PC-9 (cell line): ENCODE results near the gene FBH1. TPM values are rescaled to one million over a fixed set of nuclear protein-coding genes. Genes with fewer than 3 reads are reported as not detected.

Experiments used
- BruUV-seq: library from RNA; stranded (reverse); fragments of 400-500 nt; replicated peaks from 2 replicates; lab custom pipeline; 2021; lab: Mats Ljungman, UMichigan
- CTCF ChIA-PET: fragments of 300-600 bp; sonication (Branson Sonifier 250); formaldehyde crosslinking; loops from one replicate; lab custom pipeline; 2022; ENCODE audit warnings: antibody characterized with exemption; lab: Charles Lee
- POLR2A ChIA-PET: fragments of 300-600 bp; sonication (Branson Sonifier 250); formaldehyde crosslinking; loops from one replicate; lab custom pipeline; 2022; ENCODE audit warnings: antibody characterized with exemption; ENCODE audit not compliant: unreplicated experiment; lab: Charles Lee
- DNase-seq, 2 experiments: peaks; one replicate each; pipeline versions ENCODE4 v3.0.0 to v3.0.0-alpha.2; 2015 to 2022; ENCODE audit warnings: mixed read lengths in 1 of 2
- H2AFZ ChIP-seq: fragments of 200-600 bp; sonication (generic); 2 replicates; pipeline ENCODE4 v1.8.1; 2017; ENCODE audit warnings: antibody characterized with exemption
- H3F3A ChIP-seq: fragments of 200-600 bp; sonication (generic); 2 replicates; pipeline ENCODE4 v1.8.1; 2017; ENCODE audit warnings: antibody characterized with exemption, mild to moderate bottlenecking, low read depth; ENCODE audit not compliant: insufficient read depth
- H3K27ac ChIP-seq: fragments of 200-600 bp; sonication (generic); 2 replicates; pipeline ENCODE4 v1.6.1; 2016; ENCODE audit warnings: mixed run types
- H3K27me3 ChIP-seq: fragments of 200-600 bp; sonication (generic); 2 replicates; pipeline ENCODE4 v1.6.1; 2016; ENCODE audit warnings: low read depth, mixed run types; ENCODE audit not compliant: insufficient read depth
- H3K36me3 ChIP-seq: fragments of 200-600 bp; sonication (generic); 2 replicates; pipeline ENCODE4 v1.6.1; 2016; ENCODE audit warnings: low read depth, mixed run types
- H3K4me1 ChIP-seq: fragments of 200-600 bp; sonication (generic); replicated peaks from 2 replicates; pipeline ENCODE4 v1.6.1; 2016; ENCODE audit warnings: mixed run types; ENCODE audit not compliant: insufficient read depth
- H3K4me2 ChIP-seq: fragments of 200-600 bp; sonication (generic); 2 replicates; pipeline ENCODE4 v1.6.1; 2017; ENCODE audit warnings: mixed run types
- H3K4me3 ChIP-seq: fragments of 200-600 bp; sonication (generic); 2 replicates; pipeline ENCODE4 v1.6.1; 2016; ENCODE audit warnings: mixed run types
- H3K79me2 ChIP-seq: fragments of 200-600 bp; sonication (generic); 2 replicates; pipeline ENCODE4 v1.6.1; 2017; ENCODE audit warnings: low read depth, mixed run types
- H3K9me2 ChIP-seq: fragments of 200-600 bp; sonication (generic); 2 replicates; pipeline ENCODE4 v1.8.1; 2017; ENCODE audit warnings: mild to moderate bottlenecking; ENCODE audit not compliant: insufficient read depth
- H3K9me3 ChIP-seq: fragments of 200-600 bp; sonication (generic); 2 replicates; pipeline ENCODE4 v1.8.1; 2016; ENCODE audit warnings: low read depth; ENCODE audit not compliant: insufficient read depth
- H4K20me1 ChIP-seq: fragments of 200-600 bp; sonication (generic); 2 replicates; pipeline ENCODE4 v1.8.1; 2017; ENCODE audit not compliant: insufficient read depth
- EZH2 ChIP-seq: fragments of 200-600 bp; sonication (generic); IDR thresholded peaks from 2 replicates; pipeline ENCODE4 v1.8.0; 2017; ENCODE audit warnings: antibody characterized with exemption, low read depth
- intact Hi-C: fragments of 100-400 bp; cut with micrococcal nuclease; formaldehyde crosslinking; loops from one replicate; pipeline ENCODE4 v1.10.0; 2022; ENCODE audit not compliant: unreplicated experiment
- total RNA-seq: library from RNA; stranded (reverse); gene quantifications from 2 replicates; pipeline ENCODE4 v1.2.3, GENCODE V29; 2021
- TF ChIP-seq, protein P1 (sequence below): fragments of 200-600 bp; sonication (generic); conservative IDR thresholded peaks from 2 replicates; pipeline ENCODE4 v1.6.1; 2017; ENCODE audit warnings: mixed run types, antibody characterized with exemption, mild to moderate bottlenecking, moderate library complexity

FBH1 gene
- total RNA-seq, 1 experiment from 2014 or later = 68.0 TPM

- DNase-seq = no peak
- no peak overlapping the region for H3K4me2 ChIP-seq
- BruUV-seq = no TSS peak
- ChIA-PET CTCF (no interaction called here), POLR2A (no interaction called here)
- no peaks in the 10 kb centered on the region for H3K9me2 ChIP-seq
- intact Hi-C loops = no loop called here
- peaks cover 18% of the 10 kb centered on the region for H3K4me1 ChIP-seq
- H3K27ac ChIP-seq = no peak overlapping the region
- H3K79me2 ChIP-seq = no peaks in the 10 kb centered on the region
- peaks cover 11% of the 10 kb centered on the region; the same call in 1 of the 2 replicates for H3F3A ChIP-seq
- H3K9me3 ChIP-seq = no peaks in the 10 kb centered on the region
- H3K4me3 ChIP-seq = no peak overlapping the region
- H3K27me3 ChIP-seq = no peaks in the 10 kb centered on the region
- H4K20me1 ChIP-seq = no peaks in the 10 kb centered on the region
- no peak overlapping the region for H2AFZ ChIP-seq
- no peaks in the 10 kb centered on the region for H3K36me3 ChIP-seq
- TF ChIP-seq, protein P1, sequence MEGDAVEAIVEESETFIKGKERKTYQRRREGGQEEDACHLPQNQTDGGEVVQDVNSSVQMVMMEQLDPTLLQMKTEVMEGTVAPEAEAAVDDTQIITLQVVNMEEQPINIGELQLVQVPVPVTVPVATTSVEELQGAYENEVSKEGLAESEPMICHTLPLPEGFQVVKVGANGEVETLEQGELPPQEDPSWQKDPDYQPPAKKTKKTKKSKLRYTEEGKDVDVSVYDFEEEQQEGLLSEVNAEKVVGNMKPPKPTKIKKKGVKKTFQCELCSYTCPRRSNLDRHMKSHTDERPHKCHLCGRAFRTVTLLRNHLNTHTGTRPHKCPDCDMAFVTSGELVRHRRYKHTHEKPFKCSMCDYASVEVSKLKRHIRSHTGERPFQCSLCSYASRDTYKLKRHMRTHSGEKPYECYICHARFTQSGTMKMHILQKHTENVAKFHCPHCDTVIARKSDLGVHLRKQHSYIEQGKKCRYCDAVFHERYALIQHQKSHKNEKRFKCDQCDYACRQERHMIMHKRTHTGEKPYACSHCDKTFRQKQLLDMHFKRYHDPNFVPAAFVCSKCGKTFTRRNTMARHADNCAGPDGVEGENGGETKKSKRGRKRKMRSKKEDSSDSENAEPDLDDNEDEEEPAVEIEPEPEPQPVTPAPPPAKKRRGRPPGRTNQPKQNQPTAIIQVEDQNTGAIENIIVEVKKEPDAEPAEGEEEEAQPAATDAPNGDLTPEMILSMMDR = no peak
- TF ChIP-seq EZH2 = no peak
Measured at GRCh38 chr10:5952731-5953385, 62.8 kb downstream of the FBH1 start.

DNA sequence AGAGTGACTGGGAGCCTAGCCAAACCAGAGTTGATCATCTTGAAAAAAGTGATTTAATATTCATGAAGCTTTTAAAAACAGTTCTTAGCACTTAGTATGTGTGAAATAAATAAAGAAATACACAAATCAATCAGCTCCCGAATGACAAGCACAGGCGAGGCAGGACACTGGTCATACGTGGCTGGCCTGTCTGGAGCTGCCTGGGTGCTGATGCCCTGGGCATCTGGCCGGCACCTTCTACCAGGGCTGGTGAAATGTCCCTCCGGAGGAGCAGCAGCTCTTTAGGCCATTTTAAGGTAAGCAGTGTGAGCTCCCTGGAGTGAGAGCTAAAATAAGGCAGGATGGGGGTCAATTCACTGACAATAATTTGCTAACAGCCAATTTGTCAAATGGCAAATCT, 63.6 kb downstream of the FBH1 start:
- no peak overlapping the region for H3K27ac ChIP-seq
- no peaks in the 10 kb centered on the region for H3K36me3 ChIP-seq
- H3K4me2 ChIP-seq = no peak overlapping the region
- no peaks in the 10 kb centered on the region for H3K27me3 ChIP-seq
- no peak overlapping the region for H2AFZ ChIP-seq
- intact Hi-C loops = no loop called here
- no peak overlapping the region for H3K4me3 ChIP-seq
- ChIA-PET POLR2A (interaction anchor here (0.6 kb wide), 1 partner anchor 860 kb away, joined by 9 read pairs; no protein-coding TSS in a partner anchor), CTCF (interaction anchor here (0.7 kb wide), 1 partner anchor 87 kb away, joined by 15 read pairs; no protein-coding TSS in a partner anchor)
- no peaks in the 10 kb centered on the region for H3K9me3 ChIP-seq
- H3F3A ChIP-seq = peaks cover 11% of the 10 kb centered on the region; the same call in 1 of the 2 replicates
- TF ChIP-seq, protein P1 = no peak
- TF ChIP-seq EZH2 = no peak
- BruUV-seq = no TSS peak
- DNase-seq = no peak
- H3K9me2 ChIP-seq = no peaks in the 10 kb centered on the region
- no peaks in the 10 kb centered on the region for H4K20me1 ChIP-seq
- H3K79me2 ChIP-seq = no peaks in the 10 kb centered on the region
- peaks cover 26% of the 10 kb centered on the region for H3K4me1 ChIP-seq

GRCh38 chr10:5956146-5956936, 66.3 kb downstream of the FBH1 start:
- CTCF ChIA-PET = no interaction called here
- no peaks in the 10 kb centered on the region for H3K79me2 ChIP-seq
- H3K4me1 ChIP-seq = peaks cover 23% of the 10 kb centered on the region
- DNase-seq = no peak
- H3K9me2 ChIP-seq = no peaks in the 10 kb centered on the region
- POLR2A ChIA-PET = interaction anchor here (0.7 kb wide), 1 partner anchor 52 kb away, joined by 15 read pairs; no protein-coding TSS in a partner anchor
- H2AFZ ChIP-seq = no peak overlapping the region
- H3K27ac ChIP-seq = no peak overlapping the region
- H3K9me3 ChIP-seq = no peaks in the 10 kb centered on the region
- H3K4me2 ChIP-seq = no peak overlapping the region
- TF ChIP-seq EZH2 = no peak
- TF ChIP-seq, protein P1 = no peak
- H3K27me3 ChIP-seq = no peaks in the 10 kb centered on the region
- H4K20me1 ChIP-seq = no peaks in the 10 kb centered on the region
- no peaks in the 10 kb centered on the region for H3K36me3 ChIP-seq
- BruUV-seq = no TSS peak
- intact Hi-C loops = no loop called here
- peaks cover 6% of the 10 kb centered on the region; the same call in 1 of the 2 replicates for H3F3A ChIP-seq
- H3K4me3 ChIP-seq = no peak overlapping the region
